ENCODE data around the gene DOK7.
"Not testable (repeated sequence)": the region's sequence is repeated elsewhere in the genome, so short reads cannot be mapped to it uniquely, and the experiment has no call there.

The DOK7 gene

DNA sequence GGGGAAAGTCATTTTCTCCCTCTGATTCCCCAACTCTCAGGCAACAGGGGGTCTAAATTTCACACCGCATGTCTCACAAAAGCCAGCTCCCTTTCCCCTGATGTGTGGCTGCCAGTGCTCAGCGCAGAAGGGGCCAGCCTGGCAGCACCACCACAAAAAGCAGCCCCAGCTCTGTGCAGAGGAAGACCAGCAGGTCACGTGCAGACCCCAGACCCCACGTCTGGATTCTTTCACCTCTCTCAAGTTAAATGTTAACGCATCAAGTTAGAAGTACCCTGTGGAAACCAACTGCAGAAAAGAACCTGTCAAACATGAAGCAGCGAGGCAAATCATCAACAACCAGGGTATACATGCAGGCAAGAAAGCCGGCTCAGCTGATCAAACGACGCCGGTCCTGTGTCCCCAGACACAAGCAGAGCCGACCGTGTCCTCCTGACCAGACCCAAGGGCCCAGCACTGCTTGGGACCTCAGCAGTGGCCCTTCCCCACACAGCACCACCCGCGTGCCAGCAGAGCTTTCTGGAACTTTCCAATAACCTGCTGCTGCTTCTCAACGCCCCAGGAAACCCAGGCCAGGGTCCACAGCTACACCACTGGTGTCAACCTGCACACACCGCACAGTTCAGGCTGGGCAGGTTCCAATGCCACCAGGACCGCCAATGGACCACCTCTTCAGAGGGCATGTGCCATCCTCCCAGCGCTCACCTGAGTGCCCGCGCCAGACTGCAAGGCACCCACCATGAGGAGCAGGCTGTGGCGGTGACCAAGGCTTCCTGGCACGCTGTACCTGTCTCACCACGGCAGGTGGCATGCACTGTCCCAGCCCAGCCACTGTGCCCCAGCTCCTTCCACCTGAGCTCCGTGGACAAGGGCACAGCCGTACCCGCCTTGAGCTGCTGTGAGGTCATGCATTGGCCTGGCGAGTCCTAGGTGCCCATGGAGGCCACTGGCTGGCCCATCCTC lies 65.1 kb downstream of the DOK7 start:
- Histone ChIP-seq H3K27ac (peak overlapping the region; percentile 55), H4K20me1 (peaks cover 89% of the 10 kb centered on the region), H3K9ac (peak overlapping the region; percentile 64)

GRCh38 chr4:3529363-3529762 lies 66.3 kb downstream of the DOK7 start:
- Histone ChIP-seq H3K9ac (no peak overlapping the region; the same call in 1 of the 2 replicates), H3K4me2 (peak overlapping the region; percentile 100), H3K4me3 (no peak overlapping the region)

More for the DNA sequence above, 65.1 kb downstream of the DOK7 start:
- Histone ChIP-seq H3K9me3 (no peaks in the 10 kb centered on the region), H3K27me3 (peaks cover 4% of the 10 kb centered on the region; the same call in 1 of the 2 replicates), H3K4me1 (peaks cover 86% of the 10 kb centered on the region), H3K36me3 (peaks cover 38% of the 10 kb centered on the region), H3K4me3 (peak overlapping the region; percentile 24), H3K4me2 (peak overlapping the region; percentile 100)
- TF ChIP-seq Cebpa-rat (IDR thresholded peaks at IDR 0.05) = no peak

GRCh38 chr4:3530051-3530450 lies 66.9 kb downstream of the DOK7 start:
- Histone ChIP-seq H3K36me3 (peaks cover 19% of the 10 kb centered on the region), H3K9me3 (no peaks in the 10 kb centered on the region), H3K27ac (peak overlapping the region; percentile 28; the same call in 1 of the 2 replicates), H3K27me3 (peaks cover 7% of the 10 kb centered on the region; the same call in 1 of the 2 replicates), H3K4me3 (peak overlapping the region; percentile 80; the same call in 1 of the 2 replicates), H3K9ac (peak overlapping the region; percentile 48; the same call in 1 of the 2 replicates), H3K4me1 (peaks cover 73% of the 10 kb centered on the region), H3K4me2 (peak overlapping the region; percentile 100), H4K20me1 (peaks cover 70% of the 10 kb centered on the region)
- no peak for TF ChIP-seq Cebpa-rat (IDR thresholded peaks at IDR 0.05)

More at GRCh38 chr4:3529363-3529762, 66.3 kb downstream of the DOK7 start:
- peaks cover 7% of the 10 kb centered on the region; the same call in 1 of the 2 replicates for H3K27me3 ChIP-seq
- H3K9me3 ChIP-seq = no peaks in the 10 kb centered on the region
- H3K27ac ChIP-seq = no peak overlapping the region
- H4K20me1 ChIP-seq = peaks cover 77% of the 10 kb centered on the region
- peaks cover 26% of the 10 kb centered on the region for H3K36me3 ChIP-seq
- peaks cover 80% of the 10 kb centered on the region for H3K4me1 ChIP-seq
- TF ChIP-seq Cebpa-rat (IDR thresholded peaks at IDR 0.05) = peak; percentile 97

DNA sequence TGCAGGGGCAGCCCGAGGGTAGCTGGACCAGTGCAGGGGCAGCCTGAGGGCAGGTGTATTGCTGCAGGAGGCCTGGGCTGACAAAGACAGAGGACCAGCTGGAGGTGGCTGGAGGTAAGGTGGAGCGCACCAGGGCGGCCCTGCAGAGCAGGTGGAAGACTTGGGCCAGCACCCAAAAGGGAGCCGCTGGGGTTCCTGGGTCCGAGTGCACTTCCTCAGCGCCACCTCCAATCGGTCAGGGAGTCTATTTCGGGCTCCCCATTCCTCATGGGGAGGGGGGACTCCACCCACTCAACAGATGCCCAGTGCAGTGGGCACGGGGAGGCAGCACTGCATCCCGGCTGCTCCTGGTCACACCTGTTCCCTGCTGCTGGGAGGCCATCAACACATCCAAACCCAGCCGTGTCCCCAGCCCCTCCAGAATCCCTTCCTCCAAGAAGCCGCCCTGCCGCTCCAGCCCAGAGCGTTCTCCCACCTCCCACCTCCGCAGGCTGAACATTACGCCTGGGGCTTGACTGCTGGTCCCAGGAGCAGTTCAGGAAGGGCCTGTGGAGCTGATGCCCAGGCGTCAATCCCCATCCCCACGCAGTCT lies 67.7 kb downstream of the DOK7 start:
- Histone ChIP-seq H3K27me3 (peaks cover 7% of the 10 kb centered on the region; the same call in 1 of the 2 replicates), H3K36me3 (peaks cover 15% of the 10 kb centered on the region), H3K9me3 (no peaks in the 10 kb centered on the region), H3K27ac (peak overlapping the region; percentile 28; the same call in 1 of the 2 replicates), H3K9ac (peak overlapping the region; percentile 92), H3K4me1 (peaks cover 66% of the 10 kb centered on the region), H3K4me3 (peak overlapping the region; percentile 80), H4K20me1 (peaks cover 63% of the 10 kb centered on the region), H3K4me2 (peak overlapping the region; percentile 100)
- no peak for TF ChIP-seq Cebpa-rat (IDR thresholded peaks at IDR 0.05)

DNA sequence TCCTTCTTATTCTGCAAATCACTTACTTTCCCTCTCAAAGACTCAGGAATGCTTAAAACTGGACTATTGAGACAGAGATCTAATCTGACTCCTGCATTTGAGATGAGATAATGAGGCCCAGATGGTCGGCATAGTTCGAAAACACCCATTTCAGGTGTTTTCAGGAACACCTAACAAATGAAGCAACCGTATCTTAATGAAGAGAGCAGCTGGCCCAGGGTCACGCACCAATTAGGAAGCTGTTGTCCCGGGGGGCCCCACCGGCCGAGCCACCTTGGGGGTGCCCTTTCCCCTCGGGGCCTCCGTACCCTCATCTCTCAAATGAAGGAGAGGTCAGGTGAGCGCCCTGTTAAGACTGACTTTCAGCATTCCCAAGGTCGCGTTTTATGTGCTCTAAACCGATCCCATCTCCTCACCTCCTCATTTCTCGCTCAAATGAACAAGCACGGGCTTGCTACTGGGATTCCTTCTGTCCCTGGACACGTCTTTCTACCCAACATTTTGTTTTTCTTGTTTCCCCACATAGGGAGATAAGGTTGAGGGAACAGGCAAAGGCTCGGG lies 68.3 kb downstream of the DOK7 start:
- Histone ChIP-seq H3K4me1 (peaks cover 60% of the 10 kb centered on the region), H3K9ac (peak overlapping the region; percentile 92), H3K4me3 (peak overlapping the region; percentile 80), H3K4me2 (peak overlapping the region; percentile 100), H3K9me3 (no peaks in the 10 kb centered on the region), H4K20me1 (peaks cover 57% of the 10 kb centered on the region), H3K27ac (peak overlapping the region; percentile 88), H3K27me3 (peaks cover 7% of the 10 kb centered on the region; the same call in 1 of the 2 replicates), H3K36me3 (peaks cover 10% of the 10 kb centered on the region)
- no peak for TF ChIP-seq Cebpa-rat (IDR thresholded peaks at IDR 0.05)

DNA sequence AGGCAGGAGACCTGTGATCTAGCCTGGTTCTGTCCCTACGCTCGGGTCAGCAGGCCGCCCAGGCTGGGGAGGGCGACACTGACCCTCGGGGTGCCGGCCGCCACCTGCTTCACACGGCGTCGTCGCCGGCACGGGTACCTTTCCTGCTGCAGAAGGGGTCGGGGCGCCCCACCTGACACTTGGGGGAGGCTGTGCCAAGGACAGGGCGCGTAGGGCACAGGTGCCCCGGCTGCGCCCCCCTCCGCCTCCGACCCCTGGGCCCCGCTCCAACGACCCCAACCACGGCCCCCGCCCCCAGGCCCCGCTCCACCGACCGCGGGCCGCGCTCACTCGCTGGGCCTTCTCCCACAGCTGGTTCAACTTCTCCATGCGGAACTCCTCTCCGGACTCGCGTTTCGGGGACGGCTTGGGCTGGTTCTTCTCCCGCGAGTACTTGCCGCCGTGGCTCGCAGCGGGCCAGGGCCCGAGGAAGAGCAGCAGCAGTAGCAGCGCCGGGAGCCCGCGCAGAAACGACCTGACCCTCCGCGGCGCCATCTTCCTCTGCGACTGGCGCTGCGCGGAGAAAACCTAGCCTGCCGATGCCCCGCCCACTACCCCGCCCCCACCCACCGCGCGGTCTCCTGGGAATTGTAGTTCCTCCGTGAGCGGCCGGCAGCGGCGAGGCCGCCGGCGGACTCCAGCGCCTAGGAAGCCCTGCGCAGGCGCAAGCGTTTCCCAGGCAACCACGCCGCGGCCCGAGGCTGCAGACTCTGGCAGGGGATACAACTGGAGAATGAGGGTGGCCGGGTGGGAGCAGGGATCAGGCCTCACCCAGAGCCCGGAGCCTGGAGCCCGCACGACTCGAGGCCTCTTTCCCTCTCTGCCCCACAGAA lies 69.0 kb downstream of the DOK7 start, which contains the start of gene LRPAP1:
TSS of gene LRPAP1 (minus strand) at position 544 of the 872 bp plus-strand sequence. CDS start at position 534, 10 bp downstream.
- Histone ChIP-seq H4K20me1 (peaks cover 50% of the 10 kb centered on the region), H3K9ac (peak within 1 kb of the TSS; percentile 92), H3K27ac (peak within 1 kb of the TSS; percentile 88), H3K36me3 (peaks cover 10% of the 10 kb centered on the region), H3K4me3 (peak within 1 kb of the TSS; percentile 80), H3K4me2 (peak within 1 kb of the TSS; percentile 100), H3K27me3 (peaks cover 7% of the 10 kb centered on the region; the same call in 1 of the 2 replicates), H3K9me3 (no peaks in the 10 kb centered on the region), H3K4me1 (peaks cover 53% of the 10 kb centered on the region)
- no peak for TF ChIP-seq Cebpa-rat (IDR thresholded peaks at IDR 0.05)

GRCh38 chr4:3532751-3533422 lies 69.8 kb downstream of the DOK7 start:
- Histone ChIP-seq H3K27me3 (peaks cover 7% of the 10 kb centered on the region; the same call in 1 of the 2 replicates), H3K4me1 (peaks cover 45% of the 10 kb centered on the region), H3K4me3 (peak overlapping the region; percentile 80), H3K4me2 (peak overlapping the region; percentile 100), H3K9me3 (no peaks in the 10 kb centered on the region), H4K20me1 (peaks cover 42% of the 10 kb centered on the region), H3K36me3 (peaks cover 10% of the 10 kb centered on the region), H3K9ac (0 out of 2 replicates have a peak overlapping the region, but pooled peaks have one; percentile 29), H3K27ac (no peak overlapping the region)
- no peak for TF ChIP-seq Cebpa-rat (IDR thresholded peaks at IDR 0.05)

- H3K9ac ChIP-seq = no peak overlapping the region
- H3K9me3 ChIP-seq = peaks cover 4% of the 10 kb centered on the region; the same call in 1 of the 2 replicates
- peaks cover 7% of the 10 kb centered on the region; the same call in 1 of the 2 replicates for H3K27me3 ChIP-seq
- H3K27ac ChIP-seq = no peak overlapping the region
- no peak overlapping the region for H3K4me2 ChIP-seq
- H3K36me3 ChIP-seq = peaks cover 5% of the 10 kb centered on the region
- peaks cover 37% of the 10 kb centered on the region for H4K20me1 ChIP-seq
- peaks cover 40% of the 10 kb centered on the region for H3K4me1 ChIP-seq
- TF ChIP-seq Cebpa-rat (IDR thresholded peaks at IDR 0.05) = no peak
- H3K4me3 ChIP-seq = no peak overlapping the region
Measured at GRCh38 chr4:3533423-3533820, 70.3 kb downstream of the DOK7 start.

DNA sequence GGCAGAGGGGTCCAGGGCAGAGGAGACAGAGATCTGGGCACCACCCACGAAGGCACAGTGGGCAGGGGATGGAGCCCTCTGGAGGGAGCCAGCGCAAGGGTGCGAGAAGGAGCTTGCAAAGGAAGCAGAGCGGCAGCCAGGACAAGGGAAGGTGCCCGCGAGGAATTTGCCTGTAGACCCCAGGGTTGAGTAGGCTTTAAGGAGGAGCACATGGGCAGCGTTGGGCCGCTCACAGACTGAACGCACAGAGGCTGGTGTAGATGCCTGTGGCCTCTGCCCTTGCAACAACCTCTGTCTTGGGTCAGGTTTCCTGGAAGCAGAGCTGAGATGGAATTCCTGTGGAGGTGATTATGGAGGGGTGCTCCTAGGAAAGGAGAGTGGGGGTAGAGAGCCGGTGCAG lies 72.7 kb downstream of the DOK7 start:
- H3K4me2 ChIP-seq, H3K9ac ChIP-seq, H3K27ac ChIP-seq, H3K27me3 ChIP-seq, H3K36me3 ChIP-seq, H3K4me3 ChIP-seq: not testable (repeated sequence)
- Histone ChIP-seq H3K4me1 (peaks cover 16% of the 10 kb centered on the region), H3K9me3 (peaks cover 13% of the 10 kb centered on the region), H4K20me1 (peaks cover 13% of the 10 kb centered on the region)

DNA sequence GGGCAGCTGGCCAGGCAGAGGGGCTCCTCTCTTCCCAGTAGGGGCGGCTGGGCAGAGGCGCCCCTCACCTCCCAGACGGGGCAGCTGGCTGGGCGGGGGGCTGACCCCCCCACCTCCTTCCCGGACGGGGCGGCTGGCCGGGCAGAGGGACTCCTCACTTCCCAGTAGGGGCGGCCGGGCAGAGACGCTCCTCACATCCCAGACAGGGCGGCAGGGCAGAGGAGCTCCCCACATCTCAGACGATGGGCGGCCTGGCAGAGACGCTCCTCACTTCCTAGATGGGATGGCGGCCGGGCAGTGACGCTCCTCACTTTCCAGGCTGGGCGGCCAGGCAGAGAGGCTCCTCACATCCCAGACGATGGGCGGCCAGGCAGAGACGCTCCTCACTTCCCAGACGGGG lies 75.8 kb downstream of the DOK7 start:
- H3K9ac ChIP-seq, H3K4me3 ChIP-seq, H3K4me1 ChIP-seq, H3K27ac ChIP-seq, H3K4me2 ChIP-seq, H4K20me1 ChIP-seq, H3K27me3 ChIP-seq, H3K36me3 ChIP-seq: not testable (repeated sequence)
- H3K9me3 ChIP-seq = peaks cover 13% of the 10 kb centered on the region

GRCh38 chr4:3543415-3543814 lies 80.3 kb downstream of the DOK7 start:
- not testable (repeated sequence) for H3K4me2 ChIP-seq, H4K20me1 ChIP-seq, H3K9ac ChIP-seq, H3K4me3 ChIP-seq, H3K4me1 ChIP-seq, H3K36me3 ChIP-seq, H3K27me3 ChIP-seq, H3K9me3 ChIP-seq, H3K27ac ChIP-seq

Measured in BLaER1 (cell line).